22Rv1 (cell line): ENCODE measurements around the gene AHNAK.

Experiments used
- CTCF ChIP-seq: fragments of 450-650 bp; IDR thresholded peaks from 2 replicates; pipeline ENCODE4 v1.5.1; 2017; ENCODE audit warnings: mild to moderate bottlenecking
- ZFX ChIP-seq: fragments of 450-650 bp; IDR thresholded peaks from 2 replicates; pipeline ENCODE4 v1.6.1; 2017; ENCODE audit warnings: antibody characterized with exemption, borderline replicate concordance

DNA sequence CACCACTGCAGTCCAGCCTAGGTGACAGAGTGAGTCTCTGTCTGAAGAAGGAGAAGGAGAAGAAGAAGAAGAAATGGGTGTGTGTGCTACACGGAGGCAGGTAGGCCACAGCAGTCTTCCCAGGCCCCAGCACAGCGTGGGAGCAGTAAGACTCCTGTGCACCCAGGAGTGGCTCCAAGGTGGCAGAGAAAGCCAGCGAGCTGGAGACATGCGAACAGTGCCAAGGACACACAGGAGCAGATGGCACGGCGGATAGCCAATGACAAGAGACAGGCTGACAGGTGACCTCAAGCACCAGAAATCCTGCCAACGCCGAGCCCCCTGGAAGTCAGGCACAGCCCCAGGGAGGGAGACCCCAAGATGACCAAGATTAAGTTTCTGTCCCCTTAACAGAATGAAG, 136.8 kb downstream of the AHNAK start:
- TF ChIP-seq CTCF (no peak), ZFX (no peak)
